BJ (cell line): ENCODE results near the gene UST. TPM values are rescaled to one million over a fixed set of nuclear protein-coding genes. Genes with fewer than 3 reads are reported as not detected.
"Not testable (repeated sequence)": the region's sequence is repeated elsewhere in the genome, so short reads cannot be mapped to it uniquely, and the experiment has no call there.

Source experiments
- CTCF ChIA-PET: fragments of 350-600 bp; formaldehyde crosslinking; extraction: SDS; loops from one replicate; lab custom pipeline; 2021; ENCODE audit warnings: antibody characterized with exemption, inconsistent platforms; lab: Yijun Ruan, JAX
- POLR2A ChIA-PET: fragments of 300-600 bp; sonication (Branson Sonifier 250); formaldehyde crosslinking; extraction: SDS; loops from one replicate; lab custom pipeline; 2021; ENCODE audit warnings: antibody characterized with exemption; lab: Charles Lee
- DNase-seq: peaks from one replicate; pipeline ENCODE4 v3.0.0-alpha.2; 2011; ENCODE audit warnings: low read depth
- H3K27me3 ChIP-seq: 2 replicates; pipeline ENCODE4 v1.6.0; 2011; ENCODE audit warnings: low read length; ENCODE audit not compliant: control insufficient read depth, insufficient read depth
- H3K36me3 ChIP-seq: 2 replicates; pipeline ENCODE4 v1.5.1; 2011; ENCODE audit warnings: low read length; ENCODE audit not compliant: control insufficient read depth, insufficient read depth
- H3K4me3 ChIP-seq: 2 replicates; pipeline ENCODE4 v1.5.1; 2011; ENCODE audit warnings: low read depth, mild to moderate bottlenecking, control low read depth, low read length
- polyA plus RNA-seq: library from polyadenylated mRNA; depleted of rRNA; stranded (reverse); fragments of >200 nt; gene quantifications from 2 replicates; pipeline ENCODE4 v1.2.3, GENCODE V29; 2011
- TF ChIP-seq, protein P1 (sequence below): IDR thresholded peaks from 2 replicates; pipeline ENCODE4 v1.5.1; 2011; ENCODE audit warnings: low read depth, mild to moderate bottlenecking, control low read depth, inconsistent platforms, low read length, moderate library complexity; ENCODE audit not compliant: insufficient read depth

The UST gene
- polyA plus RNA-seq, 1 experiment, result 6.8 TPM

DNA sequence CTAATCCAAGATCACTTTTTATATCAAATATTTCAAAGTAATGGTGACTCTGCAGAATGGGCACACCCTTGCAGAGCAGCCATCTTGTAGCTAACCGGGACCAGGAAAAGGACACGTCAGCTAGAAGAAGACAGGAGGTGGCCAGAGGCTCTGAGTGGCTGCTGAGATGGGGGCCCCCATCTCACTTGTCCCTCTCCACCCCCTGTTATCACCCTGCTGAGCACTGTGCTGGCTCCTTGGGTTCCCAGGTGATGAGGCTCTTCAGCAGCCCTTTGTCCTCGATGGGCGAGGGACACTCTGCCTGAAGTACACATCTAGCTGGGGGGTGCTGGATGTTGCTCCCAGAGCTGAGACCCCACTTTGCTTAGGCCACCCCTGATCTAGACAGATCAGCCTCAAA is 126.3 kb downstream of the UST start:
- H3K27me3 ChIP-seq, result no peaks in the 10 kb centered on the region
- no peak for DNase-seq
- POLR2A ChIA-PET, result no interaction called here
- no peaks in the 10 kb centered on the region for H3K36me3 ChIP-seq
- CTCF ChIA-PET, result no interaction called here
- H3K4me3 ChIP-seq, result no peak overlapping the region
- TF ChIP-seq, protein P1, sequence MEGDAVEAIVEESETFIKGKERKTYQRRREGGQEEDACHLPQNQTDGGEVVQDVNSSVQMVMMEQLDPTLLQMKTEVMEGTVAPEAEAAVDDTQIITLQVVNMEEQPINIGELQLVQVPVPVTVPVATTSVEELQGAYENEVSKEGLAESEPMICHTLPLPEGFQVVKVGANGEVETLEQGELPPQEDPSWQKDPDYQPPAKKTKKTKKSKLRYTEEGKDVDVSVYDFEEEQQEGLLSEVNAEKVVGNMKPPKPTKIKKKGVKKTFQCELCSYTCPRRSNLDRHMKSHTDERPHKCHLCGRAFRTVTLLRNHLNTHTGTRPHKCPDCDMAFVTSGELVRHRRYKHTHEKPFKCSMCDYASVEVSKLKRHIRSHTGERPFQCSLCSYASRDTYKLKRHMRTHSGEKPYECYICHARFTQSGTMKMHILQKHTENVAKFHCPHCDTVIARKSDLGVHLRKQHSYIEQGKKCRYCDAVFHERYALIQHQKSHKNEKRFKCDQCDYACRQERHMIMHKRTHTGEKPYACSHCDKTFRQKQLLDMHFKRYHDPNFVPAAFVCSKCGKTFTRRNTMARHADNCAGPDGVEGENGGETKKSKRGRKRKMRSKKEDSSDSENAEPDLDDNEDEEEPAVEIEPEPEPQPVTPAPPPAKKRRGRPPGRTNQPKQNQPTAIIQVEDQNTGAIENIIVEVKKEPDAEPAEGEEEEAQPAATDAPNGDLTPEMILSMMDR, result no peak

DNA sequence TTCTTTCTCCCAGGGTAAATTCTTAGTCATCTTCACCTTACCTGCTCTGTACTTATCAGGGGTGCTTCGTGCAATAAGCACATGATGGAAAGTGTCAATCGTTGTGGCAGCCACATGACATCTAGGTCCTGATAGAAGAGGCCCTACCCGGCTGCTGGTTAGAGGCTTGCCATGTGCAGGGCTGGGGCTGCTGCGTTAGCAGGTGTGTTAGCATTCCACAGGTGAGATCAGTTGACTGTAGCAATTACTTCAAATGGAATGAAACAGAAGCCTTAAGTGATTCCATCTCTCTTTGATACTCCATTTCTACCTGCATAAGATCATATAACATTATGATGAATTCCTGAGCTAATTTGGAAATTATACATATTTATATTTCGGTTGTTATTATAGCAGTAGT is 127.0 kb downstream of the UST start:
- POLR2A ChIA-PET, result no interaction called here
- Histone ChIP-seq H3K27me3 (no peaks in the 10 kb centered on the region), H3K4me3 (no peak overlapping the region), H3K36me3 (no peaks in the 10 kb centered on the region)
- no peak for DNase-seq
- TF ChIP-seq, protein P1, result no peak
- CTCF ChIA-PET, result interaction anchor here (1.3 kb wide), 1 partner anchor 12 kb away, joined by 5 read pairs; no protein-coding TSS in a partner anchor

DNA sequence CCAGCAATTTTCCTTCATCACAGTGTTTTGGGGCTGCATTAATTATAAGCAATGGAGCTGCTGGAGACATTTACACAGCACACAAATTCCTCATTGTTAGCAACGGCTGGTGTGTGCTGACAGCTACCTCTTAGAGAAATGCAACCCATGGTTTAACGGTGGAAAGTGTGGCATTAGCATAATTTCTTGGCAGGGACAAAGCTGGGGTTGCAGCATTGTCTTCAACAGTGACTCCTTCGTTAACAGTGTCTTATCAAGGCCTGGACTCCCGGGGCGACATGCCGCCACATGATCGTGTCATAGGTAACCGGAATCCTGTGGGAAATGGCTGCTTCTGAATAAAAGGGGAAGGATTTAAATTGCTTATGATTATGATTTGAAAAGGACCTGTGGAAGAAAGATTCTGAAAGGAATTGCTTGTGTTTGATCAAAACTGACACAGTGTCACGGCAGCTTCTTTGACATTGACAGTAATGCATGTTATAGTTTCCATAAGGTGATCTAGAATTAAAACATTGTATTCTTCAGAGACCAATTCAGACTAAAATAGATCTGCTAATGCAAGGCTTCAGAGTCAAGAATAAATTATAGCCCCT is 128.0 kb downstream of the UST start:
- H3K4me3 ChIP-seq, result no peak overlapping the region
- H3K36me3 ChIP-seq, result no peaks in the 10 kb centered on the region
- no peak for DNase-seq
- ChIA-PET CTCF (interaction anchor here (1.3 kb wide), 1 partner anchor 11 kb away, joined by 5 read pairs; no protein-coding TSS in a partner anchor), POLR2A (no interaction called here)
- H3K27me3 ChIP-seq, result no peaks in the 10 kb centered on the region
- TF ChIP-seq, protein P1, result no peak

DNA sequence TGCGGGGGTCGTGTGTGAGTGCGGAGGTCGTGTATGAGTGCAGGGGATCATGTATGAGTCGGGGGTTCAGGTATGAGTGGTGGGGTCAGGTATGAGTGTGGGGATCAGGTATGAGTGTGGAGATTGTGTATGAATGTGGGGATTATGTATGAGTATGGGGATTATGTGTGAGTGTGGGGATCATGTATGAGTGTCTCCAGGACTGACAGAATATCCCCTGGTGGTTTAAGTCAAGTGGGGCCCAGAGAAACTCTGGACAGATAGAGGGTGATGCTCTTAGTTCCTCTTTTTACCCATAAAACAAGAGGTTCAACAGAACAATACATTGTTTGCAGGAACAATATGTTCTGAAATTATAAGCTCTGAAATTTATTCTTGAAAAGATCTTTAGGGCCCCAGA is 131.9 kb downstream of the UST start:
- TF ChIP-seq, protein P1, result no peak
- no peak overlapping the region for H3K4me3 ChIP-seq
- POLR2A ChIA-PET, result no interaction called here
- no peaks in the 10 kb centered on the region for H3K36me3 ChIP-seq
- CTCF ChIA-PET, result no interaction called here
- no peaks in the 10 kb centered on the region for H3K27me3 ChIP-seq
- DNase-seq, result no peak

DNA sequence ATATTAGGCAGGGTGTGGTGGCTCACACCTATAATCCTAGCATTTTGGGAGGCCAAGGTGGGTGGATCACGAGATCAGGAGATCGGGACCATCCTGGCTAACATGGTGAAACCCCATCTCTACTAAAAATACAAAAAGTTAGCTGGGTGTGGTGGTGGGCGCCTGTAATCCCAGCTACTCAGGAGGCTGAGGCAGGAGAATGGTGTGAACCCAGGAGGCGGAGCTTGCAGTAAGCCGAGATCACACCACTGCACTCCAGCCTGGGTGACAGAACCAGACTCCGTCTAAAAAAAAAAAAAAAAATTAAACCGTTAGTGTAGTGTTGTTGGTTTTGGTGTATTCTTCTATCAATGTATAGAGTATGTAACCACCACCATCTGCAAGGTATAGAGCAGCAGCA is 133.9 kb downstream of the UST start:
- H3K36me3 ChIP-seq, CTCF ChIA-PET, H3K27me3 ChIP-seq, POLR2A ChIA-PET, H3K4me3 ChIP-seq, DNase-seq: not testable (repeated sequence)

DNA sequence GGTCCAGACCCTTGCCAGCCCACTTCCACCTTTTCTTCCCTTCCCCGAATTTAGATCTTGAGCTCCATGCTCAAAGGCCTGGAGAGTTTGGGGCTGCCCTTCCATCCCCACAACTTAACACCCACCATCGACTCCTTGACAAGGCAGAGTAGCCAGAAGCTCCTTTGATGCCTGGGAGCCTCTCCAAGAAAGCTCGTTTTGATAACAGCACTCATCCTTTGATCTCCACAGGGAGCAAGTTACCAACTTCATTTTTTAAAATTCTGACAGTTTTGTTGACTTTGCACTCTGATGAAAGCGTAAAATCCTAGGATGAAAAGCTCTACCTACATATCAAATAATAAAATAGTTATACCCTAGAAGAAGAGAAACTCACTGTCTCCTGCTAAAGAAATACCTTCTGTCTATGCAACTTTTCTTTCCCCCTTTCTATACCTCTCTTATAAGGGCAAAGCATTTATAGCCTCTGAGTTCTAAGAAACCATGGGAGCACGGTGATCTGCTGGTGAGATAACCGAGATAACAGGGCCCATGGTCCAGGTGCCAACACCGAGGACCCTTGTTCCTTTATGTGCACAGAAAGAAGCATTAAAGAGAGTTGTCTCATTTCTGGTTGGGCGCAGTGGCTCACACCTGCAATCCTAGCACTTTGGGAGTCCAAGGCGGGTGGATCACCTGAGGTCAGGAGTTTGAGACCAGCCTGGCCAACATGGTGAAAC is 134.9 kb downstream of the UST start:
- TF ChIP-seq, protein P1, result no peak
- ChIA-PET CTCF (no interaction called here), POLR2A (no interaction called here)
- H3K27me3 ChIP-seq, result no peaks in the 10 kb centered on the region
- no peaks in the 10 kb centered on the region for H3K36me3 ChIP-seq
- no peak for DNase-seq
- H3K4me3 ChIP-seq, result no peak overlapping the region
